Common myeloid progenitor, CD34-positive (primary cell): Measurements from ENCODE around the gene UBE2E2.

ENCODE experiments used
- CTCF ChIA-PET: fragments of 350-600 bp; sonication (Branson Sonifier 250); formaldehyde crosslinking; loops from one replicate; lab custom pipeline; 2021; ENCODE audit warnings: antibody characterized with exemption; lab: Charles Lee
- POLR2A ChIA-PET: fragments of 350-600 bp; sonication (Branson Sonifier 250); formaldehyde crosslinking; loops from one replicate; lab custom pipeline; 2021; ENCODE audit warnings: antibody characterized with exemption; lab: Charles Lee
- DNase-seq, 3 donors: peaks; one replicate each; pipeline versions ENCODE4 v3.0.0 to v3.0.0-alpha.2; 2013
- H3K27ac ChIP-seq, 2 experiments: 1 replicate in 1 of 2; 2 replicates in 1 of 2; pipeline ENCODE4 v1.7.0; 2013; ENCODE audit warnings: inconsistent platforms in 2 of 2, low read length in 2 of 2, mild to moderate bottlenecking in 2 of 2, low read depth in 1 of 2, moderate library complexity in 1 of 2; ENCODE audit not compliant: severe bottlenecking in 2 of 2, insufficient read depth in 1 of 2, poor library complexity in 1 of 2
- H3K27me3 ChIP-seq, 5 experiments: replicated peaks in 2 of 5; 1 replicate in 3 of 5; 2 replicates in 2 of 5; pipeline versions ENCODE4 v1.6.1 to v1.7.0; 2013; ENCODE audit warnings: low read length in 4 of 5, mild to moderate bottlenecking in 2 of 5, moderate library complexity in 2 of 5, inconsistent platforms in 1 of 5; ENCODE audit not compliant: insufficient read depth in 5 of 5, control insufficient read depth in 4 of 5
- H3K36me3 ChIP-seq, 4 experiments: 1 replicate in 2 of 4; 2 replicates in 2 of 4; pipeline versions ENCODE4 v1.6.1 to v1.7.0; 2013; ENCODE audit warnings: low read length in 3 of 4, control low read depth in 1 of 4, mild to moderate bottlenecking in 1 of 4; ENCODE audit not compliant: control insufficient read depth in 4 of 4, insufficient read depth in 4 of 4
- H3K4me1 ChIP-seq, 4 experiments: 1 replicate in 3 of 4; 2 replicates in 1 of 4; pipeline versions ENCODE4 v1.6.1 to v1.7.1; 2013; ENCODE audit warnings: low read length in 3 of 4, mild to moderate bottlenecking in 3 of 4, control low read depth in 1 of 4, inconsistent platforms in 1 of 4, moderate library complexity in 1 of 4; ENCODE audit not compliant: control insufficient read depth in 4 of 4, insufficient read depth in 4 of 4; ENCODE audit errors: control extremely low read depth in 1 of 4
- H3K4me3 ChIP-seq, 7 experiments: 1 replicate in 4 of 7; 2 replicates in 3 of 7; pipeline versions ENCODE4 v1.5.1 to v1.7.0; 2013; ENCODE audit warnings: mild to moderate bottlenecking in 7 of 7, low read length in 6 of 7, moderate library complexity in 6 of 7, inconsistent platforms in 2 of 7, low read depth in 2 of 7, control low read depth in 1 of 7; ENCODE audit not compliant: insufficient read depth in 4 of 7, control insufficient read depth in 1 of 7; ENCODE audit errors: extremely low read depth in 1 of 7
- H3K9me3 ChIP-seq, 5 experiments: 1 replicate in 4 of 5; 2 replicates in 1 of 5; pipeline versions ENCODE4 v1.6.1 to v1.7.1; 2013; ENCODE audit warnings: low read length in 4 of 5, mild to moderate bottlenecking in 2 of 5, inconsistent platforms in 1 of 5, low read depth in 1 of 5, moderate library complexity in 1 of 5; ENCODE audit not compliant: control insufficient read depth in 4 of 5, insufficient read depth in 2 of 5; ENCODE audit errors: control extremely low read depth in 1 of 5
- WGBS: methylation state at CpG from one replicate; pipeline ENCODE4 v1.1.5; 2013; ENCODE audit not compliant: insufficient coverage; 5-methylcytosine and 5-hydroxymethylcytosine counted together

Gene UBE2E2

DNA sequence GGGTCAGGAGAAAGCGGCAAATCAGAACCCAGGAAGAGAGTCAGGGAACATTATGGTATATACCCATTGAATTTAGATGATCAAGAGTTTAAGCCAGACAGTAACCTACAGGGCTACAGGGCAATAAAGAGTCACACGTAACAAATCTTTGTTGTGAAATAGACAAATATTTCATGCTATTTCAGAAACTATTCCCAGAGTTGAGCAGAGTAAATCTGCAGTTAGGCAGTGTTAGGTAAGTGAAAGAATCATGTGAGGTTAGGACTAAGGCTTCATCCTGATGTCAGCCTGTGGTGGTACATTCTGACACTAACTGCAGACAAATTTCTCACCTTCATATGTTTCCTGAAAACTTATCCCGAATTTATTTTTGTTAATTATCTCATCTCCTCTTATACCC, 153.0 kb downstream of the UBE2E2 start:
- ChIA-PET POLR2A (no interaction called here), CTCF (no interaction called here)
- H3K27ac ChIP-seq: no peak overlapping the region
- DNase-seq: no peak
- no peaks in the 10 kb centered on the region for H3K36me3 ChIP-seq
- WGBS: 100% methylated on average over 2 of the region's 3 CpGs
- H3K4me1 ChIP-seq: no peaks in the 10 kb centered on the region
- H3K9me3 ChIP-seq: no peaks in the 10 kb centered on the region
- no peak overlapping the region for H3K4me3 ChIP-seq
- H3K27me3 ChIP-seq: no peaks in the 10 kb centered on the region

DNA sequence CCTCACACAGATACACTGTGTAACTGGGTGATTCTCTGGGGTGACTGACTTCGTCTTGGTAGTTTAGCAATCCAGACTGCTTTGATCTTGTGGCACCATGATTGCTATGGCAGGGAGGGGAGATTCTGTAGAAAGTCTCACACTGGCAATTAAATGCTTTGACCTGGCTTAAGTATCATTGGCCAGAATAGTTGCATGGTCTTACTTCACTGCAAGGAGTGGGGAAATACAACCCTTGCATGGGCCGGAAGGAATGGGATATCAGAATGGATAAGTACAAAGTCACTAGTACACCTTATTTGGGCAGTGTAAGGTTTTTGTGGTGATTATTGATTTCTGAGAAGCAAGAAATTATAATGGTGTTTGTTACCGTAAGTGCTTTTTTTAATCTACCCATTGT, 153.8 kb downstream of the UBE2E2 start:
- ChIA-PET CTCF (no interaction called here), POLR2A (no interaction called here)
- WGBS: 100% methylated on average over 2 of the region's 3 CpGs
- no peak for DNase-seq
- Histone ChIP-seq H3K27ac (no peak overlapping the region), H3K4me3 (no peak overlapping the region), H3K27me3 (no peaks in the 10 kb centered on the region), H3K36me3 (no peaks in the 10 kb centered on the region), H3K4me1 (no peaks in the 10 kb centered on the region), H3K9me3 (peaks cover 0 to 2% (median 0%) of the 10 kb centered on the region in 5 experiments)

DNA sequence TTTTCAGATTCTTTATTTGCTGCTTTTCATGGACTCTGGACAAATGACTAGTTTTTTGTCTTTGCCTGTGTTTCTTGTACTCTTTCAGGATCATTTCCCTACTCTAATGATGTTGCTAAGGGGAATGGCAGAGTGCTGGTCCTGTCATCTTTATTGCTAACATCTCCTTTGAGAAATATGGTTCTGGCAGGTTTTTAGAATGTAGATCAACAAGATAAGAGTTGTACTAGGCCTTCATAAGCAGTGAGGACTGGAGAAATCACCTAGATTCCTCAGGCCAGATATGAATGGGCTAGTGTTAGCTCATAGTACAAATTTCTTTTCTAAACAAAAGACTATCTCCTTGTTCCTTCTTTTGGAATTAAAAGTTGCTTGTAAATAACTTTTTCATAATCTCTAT, 156.0 kb downstream of the UBE2E2 start:
- ChIA-PET CTCF (no interaction called here), POLR2A (no interaction called here)
- DNase-seq: no peak
- H3K27me3 ChIP-seq: no peaks in the 10 kb centered on the region
- no peak overlapping the region for H3K4me3 ChIP-seq
- H3K4me1 ChIP-seq: no peaks in the 10 kb centered on the region
- no peak overlapping the region for H3K27ac ChIP-seq
- no peaks in the 10 kb centered on the region for H3K36me3 ChIP-seq
- H3K9me3 ChIP-seq: peaks cover 0 to 13% (median 2%) of the 10 kb centered on the region in 5 experiments

GRCh38 chr3:23365066-23365465, 161.9 kb downstream of the UBE2E2 start:
- H3K9me3 ChIP-seq: peaks cover 0 to 13% (median 4%) of the 10 kb centered on the region in 5 experiments
- no peaks in the 10 kb centered on the region for H3K27me3 ChIP-seq
- no CpG with 5 or more reads among the region's 2 CpGs for WGBS
- H3K4me3 ChIP-seq: no peak overlapping the region
- ChIA-PET POLR2A (no interaction called here), CTCF (interaction anchor here (1.0 to 1.6 kb wide), 2 partner anchors 16 to 19 kb away, joined by 3 read pairs; no protein-coding TSS in a partner anchor)
- H3K4me1 ChIP-seq: peaks cover 0 to 6% (median 0%) of the 10 kb centered on the region in 4 experiments
- peak; percentile 25 to 70 (median 52) for DNase-seq
- H3K36me3 ChIP-seq: no peaks in the 10 kb centered on the region
- no peak overlapping the region for H3K27ac ChIP-seq

DNA sequence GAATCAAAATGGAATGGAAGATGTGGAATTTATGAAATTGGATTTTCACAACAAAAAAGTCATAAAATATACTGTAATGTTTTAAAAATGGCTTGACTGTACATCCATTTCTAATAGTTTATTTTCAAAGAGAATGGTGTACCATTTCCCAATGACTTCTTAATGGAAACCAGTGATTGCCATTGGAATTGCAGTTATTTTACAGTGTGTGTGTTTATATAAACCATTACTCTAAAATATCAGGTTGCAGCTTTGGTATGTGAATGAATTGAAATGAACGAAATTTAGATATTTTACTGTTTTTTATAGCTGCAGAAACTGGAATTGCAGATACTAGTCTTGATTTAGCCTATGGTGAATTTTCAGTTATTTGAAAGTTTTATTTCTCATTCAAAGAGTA, 165.6 kb downstream of the UBE2E2 start:
- Histone ChIP-seq H3K27ac (no peak overlapping the region), H3K27me3 (no peaks in the 10 kb centered on the region), H3K4me3 (no peak overlapping the region), H3K9me3 (peaks cover 0 to 8% (median 2%) of the 10 kb centered on the region in 5 experiments), H3K4me1 (peaks cover 0 to 6% (median 0%) of the 10 kb centered on the region in 4 experiments), H3K36me3 (no peaks in the 10 kb centered on the region)
- ChIA-PET POLR2A (no interaction called here), CTCF (interaction anchor here (0.6 to 0.7 kb wide), 2 partner anchors 11 to 26 kb away, joined by 3 read pairs; no protein-coding TSS in a partner anchor)
- DNase-seq: no peak
- no CpG with 5 or more reads among the region's 1 CpG for WGBS

- no peaks in the 10 kb centered on the region for H3K36me3 ChIP-seq
- no peak for DNase-seq
- ChIA-PET CTCF (interaction anchor here (0.8 kb wide), 1 partner anchor 8 kb away, joined by 3 read pairs; no protein-coding TSS in a partner anchor), POLR2A (no interaction called here)
- WGBS: no CpG with 5 or more reads among the region's 1 CpG
- H3K4me3 ChIP-seq: no peak overlapping the region
- H3K9me3 ChIP-seq: no peaks in the 10 kb centered on the region
- H3K27ac ChIP-seq: no peak overlapping the region
- peaks cover 0 to 5% (median under 1%) of the 10 kb centered on the region in 4 experiments for H3K4me1 ChIP-seq
- H3K27me3 ChIP-seq: no peaks in the 10 kb centered on the region
These were observed 169.2 kb downstream of the UBE2E2 start for GRCh38 chr3:23372285-23372684.

DNA sequence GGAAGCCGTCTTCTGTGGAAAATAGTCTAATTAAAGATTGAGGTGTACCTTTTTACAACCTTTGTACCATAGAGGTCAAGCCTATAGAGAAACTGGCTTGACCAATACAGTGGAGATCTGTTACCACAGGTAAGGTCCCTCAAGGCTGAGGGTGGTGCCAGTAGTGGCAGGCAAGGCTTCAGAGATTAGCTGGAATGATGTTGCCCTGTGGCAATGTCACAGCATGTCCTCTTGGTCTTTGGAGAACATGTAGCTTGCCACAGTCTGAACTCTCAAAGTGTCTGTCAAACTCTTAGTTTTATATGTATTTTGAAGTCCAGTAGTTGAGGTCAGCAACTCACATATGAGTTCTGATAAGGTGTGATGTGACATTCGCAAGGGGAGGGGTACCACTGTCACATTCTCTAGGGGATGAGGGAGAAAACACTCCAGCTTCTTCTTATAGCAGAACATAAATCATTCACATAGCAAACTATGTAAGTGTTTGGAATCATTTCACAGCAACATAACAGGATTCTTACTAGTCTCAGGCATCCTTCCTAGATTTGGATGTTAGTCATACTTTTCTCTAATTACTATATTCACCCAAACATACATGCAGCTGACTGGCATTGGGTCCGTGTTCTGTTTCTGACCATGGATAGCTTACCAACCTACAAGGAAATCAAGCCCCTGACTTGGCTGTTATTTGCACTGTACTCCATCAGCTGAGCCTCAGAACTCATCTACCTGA, 173.6 kb downstream of the UBE2E2 start:
- ChIA-PET CTCF (no interaction called here), POLR2A (interaction anchor here (0.6 kb wide), 1 partner anchor 292 kb away, joined by 3 read pairs; no protein-coding TSS in a partner anchor)
- Histone ChIP-seq H3K4me1 (peaks cover 0 to 20% (median 9%) of the 10 kb centered on the region in 4 experiments), H3K4me3 (no peak overlapping the region), H3K27ac (no peak overlapping the region), H3K27me3 (no peaks in the 10 kb centered on the region), H3K36me3 (no peaks in the 10 kb centered on the region), H3K9me3 (no peaks in the 10 kb centered on the region)
- DNase-seq: no peak
- 85% methylated on average over 2 of the region's 3 CpGs for WGBS
